Nephron progenitor cell (in vitro differentiated cells): ENCODE results near the gene FAM168A.
A peak's percentile ranks its signal among the peaks of the same experiment; 100 is the strongest.

ENCODE experiments used
- DNase-seq: peaks from one replicate; pipeline ENCODE4 v3.0.0; 2021
- H3K27ac Mint-ChIP-seq: 2 replicates; pipeline ENCODE4 v1.8.0; 2021; ENCODE audit warnings: mild to moderate bottlenecking, moderate library complexity, mixed read lengths
- H3K27me3 Mint-ChIP-seq: 2 replicates; pipeline ENCODE4 v1.8.0; 2021; ENCODE audit warnings: mild to moderate bottlenecking, low read depth, mixed read lengths; ENCODE audit not compliant: poor library complexity
- H3K36me3 Mint-ChIP-seq: 2 replicates; pipeline ENCODE4 v1.8.0; 2021; ENCODE audit warnings: low read depth, mixed read lengths
- H3K4me1 Mint-ChIP-seq: 2 replicates; pipeline ENCODE4 v1.8.0; 2021; ENCODE audit warnings: mixed read lengths
- H3K4me3 Mint-ChIP-seq: 2 replicates; pipeline ENCODE4 v1.8.0; 2021; ENCODE audit warnings: mild to moderate bottlenecking, moderate library complexity, mixed read lengths
- H3K9me3 Mint-ChIP-seq: 2 replicates; pipeline ENCODE4 v1.8.0; 2021; ENCODE audit warnings: mild to moderate bottlenecking, moderate library complexity, mixed read lengths
- CTCF ChIP-seq: fragments of 200-600 bp; sonication (generic); IDR thresholded peaks from 2 replicates; pipeline ENCODE4 v1.5.0; 2021; ENCODE audit warnings: antibody characterized with exemption

Gene FAM168A

GRCh38 chr11:73520353-73521061 is 77.4 kb downstream of the FAM168A start:
- DNase-seq: no peak
- Mint-ChIP-seq H3K4me3 (no peak overlapping the region), H3K36me3 (peaks cover 47% of the 10 kb centered on the region), H3K27ac (peak overlapping the region; percentile 91), H3K4me1 (peaks cover 44% of the 10 kb centered on the region), H3K9me3 (peaks cover 41% of the 10 kb centered on the region), H3K27me3 (no peaks in the 10 kb centered on the region)
- TF ChIP-seq CTCF: no peak

- DNase-seq: no peak
- Mint-ChIP-seq H3K4me1 (peaks cover 37% of the 10 kb centered on the region), H3K9me3 (peaks cover 29% of the 10 kb centered on the region), H3K27ac (peak overlapping the region; percentile 94), H3K27me3 (no peaks in the 10 kb centered on the region), H3K4me3 (peak overlapping the region; percentile 19), H3K36me3 (peaks cover 43% of the 10 kb centered on the region)
- no peak for TF ChIP-seq CTCF
Measured at GRCh38 chr11:73519266-73519665, 78.6 kb downstream of the FAM168A start.

GRCh38 chr11:73518195-73518594 is 79.7 kb downstream of the FAM168A start:
- peaks cover 4% of the 10 kb centered on the region for H3K27me3 Mint-ChIP-seq
- peaks cover 18% of the 10 kb centered on the region for H3K9me3 Mint-ChIP-seq
- H3K27ac Mint-ChIP-seq: no peak overlapping the region
- H3K4me3 Mint-ChIP-seq: no peak overlapping the region
- DNase-seq: no peak
- H3K4me1 Mint-ChIP-seq: peaks cover 37% of the 10 kb centered on the region
- no peak for TF ChIP-seq CTCF
- H3K36me3 Mint-ChIP-seq: peaks cover 33% of the 10 kb centered on the region

GRCh38 chr11:73516080-73516479 is 81.8 kb downstream of the FAM168A start:
- no peak for DNase-seq
- Mint-ChIP-seq H3K27me3 (peaks cover 5% of the 10 kb centered on the region), H3K4me1 (peaks cover 26% of the 10 kb centered on the region), H3K36me3 (peaks cover 20% of the 10 kb centered on the region), H3K4me3 (no peak overlapping the region), H3K27ac (no peak overlapping the region), H3K9me3 (peaks cover 4% of the 10 kb centered on the region)
- TF ChIP-seq CTCF: no peak

GRCh38 chr11:73513707-73514106 is 84.2 kb downstream of the FAM168A start:
- H3K4me3 Mint-ChIP-seq: no peak overlapping the region
- TF ChIP-seq CTCF: no peak
- H3K36me3 Mint-ChIP-seq: peaks cover 29% of the 10 kb centered on the region
- DNase-seq: no peak
- H3K27ac Mint-ChIP-seq: no peak overlapping the region
- H3K9me3 Mint-ChIP-seq: peaks cover 11% of the 10 kb centered on the region
- H3K4me1 Mint-ChIP-seq: peaks cover 7% of the 10 kb centered on the region
- H3K27me3 Mint-ChIP-seq: peaks cover 5% of the 10 kb centered on the region

- Mint-ChIP-seq H3K27ac (no peak overlapping the region), H3K4me3 (no peak overlapping the region), H3K4me1 (no peaks in the 10 kb centered on the region), H3K9me3 (peaks cover 15% of the 10 kb centered on the region), H3K27me3 (peaks cover 5% of the 10 kb centered on the region), H3K36me3 (peaks cover 29% of the 10 kb centered on the region)
- no peak for TF ChIP-seq CTCF
- DNase-seq: no peak
Measured at GRCh38 chr11:73510877-73511276, 87.0 kb downstream of the FAM168A start.
